Mucosa of stomach (tissue), 1 donor: ENCODE results near the gene ITSN1.

ENCODE experiments used
- H3K27me3 ChIP-seq: one replicate; pipeline ENCODE4 v1.7.0; 2013; ENCODE audit warnings: mild to moderate bottlenecking, low read length; ENCODE audit not compliant: control insufficient read depth, insufficient read depth
- H3K36me3 ChIP-seq: one replicate; pipeline ENCODE4 v1.7.0; 2013; ENCODE audit warnings: low read length; ENCODE audit not compliant: control insufficient read depth, insufficient read depth
- H3K4me1 ChIP-seq: one replicate; pipeline ENCODE4 v1.7.0; 2013; ENCODE audit warnings: mild to moderate bottlenecking, low read length; ENCODE audit not compliant: control insufficient read depth, insufficient read depth
- H3K4me3 ChIP-seq: one replicate; pipeline ENCODE4 v1.7.0; 2013; ENCODE audit warnings: low read length
- H3K9ac ChIP-seq: one replicate; pipeline ENCODE4 v1.7.0; 2013; ENCODE audit warnings: mild to moderate bottlenecking, low read length, moderate library complexity
- H3K9me3 ChIP-seq: one replicate; pipeline ENCODE4 v1.7.0; 2013; ENCODE audit warnings: mild to moderate bottlenecking, low read length, moderate library complexity; ENCODE audit not compliant: control insufficient read depth
- donor health status: Pancreatic carcinoma.

The ITSN1 gene

GRCh38 chr21:33815143-33815707 lies 172.9 kb downstream of the ITSN1 start:
- H3K9ac ChIP-seq: no peak overlapping the region
- no peak overlapping the region for H3K4me3 ChIP-seq
- no peaks in the 10 kb centered on the region for H3K9me3 ChIP-seq
- H3K4me1 ChIP-seq: peaks cover 11% of the 10 kb centered on the region
- H3K36me3 ChIP-seq: peaks cover 3% of the 10 kb centered on the region
- no peaks in the 10 kb centered on the region for H3K27me3 ChIP-seq

- Histone ChIP-seq H3K27me3 (no peaks in the 10 kb centered on the region), H3K9ac (no peak overlapping the region), H3K4me1 (peaks cover 5% of the 10 kb centered on the region), H3K9me3 (no peaks in the 10 kb centered on the region), H3K36me3 (peaks cover 3% of the 10 kb centered on the region), H3K4me3 (no peak overlapping the region)
Observed at GRCh38 chr21:33816174-33816573, 173.9 kb downstream of the ITSN1 start.

- no peaks in the 10 kb centered on the region for H3K27me3 ChIP-seq
- no peaks in the 10 kb centered on the region for H3K9me3 ChIP-seq
- H3K4me1 ChIP-seq: no peaks in the 10 kb centered on the region
- no peak overlapping the region for H3K9ac ChIP-seq
- H3K4me3 ChIP-seq: no peak overlapping the region
- peaks cover 3% of the 10 kb centered on the region for H3K36me3 ChIP-seq
Observed at GRCh38 chr21:33817138-33817537, 174.8 kb downstream of the ITSN1 start.

- H3K36me3 ChIP-seq: peaks cover 3% of the 10 kb centered on the region
- H3K4me1 ChIP-seq: no peaks in the 10 kb centered on the region
- H3K9me3 ChIP-seq: no peaks in the 10 kb centered on the region
- H3K27me3 ChIP-seq: no peaks in the 10 kb centered on the region
- H3K4me3 ChIP-seq: no peak overlapping the region
- H3K9ac ChIP-seq: no peak overlapping the region
Observed at GRCh38 chr21:33817663-33818451, 175.6 kb downstream of the ITSN1 start.

DNA sequence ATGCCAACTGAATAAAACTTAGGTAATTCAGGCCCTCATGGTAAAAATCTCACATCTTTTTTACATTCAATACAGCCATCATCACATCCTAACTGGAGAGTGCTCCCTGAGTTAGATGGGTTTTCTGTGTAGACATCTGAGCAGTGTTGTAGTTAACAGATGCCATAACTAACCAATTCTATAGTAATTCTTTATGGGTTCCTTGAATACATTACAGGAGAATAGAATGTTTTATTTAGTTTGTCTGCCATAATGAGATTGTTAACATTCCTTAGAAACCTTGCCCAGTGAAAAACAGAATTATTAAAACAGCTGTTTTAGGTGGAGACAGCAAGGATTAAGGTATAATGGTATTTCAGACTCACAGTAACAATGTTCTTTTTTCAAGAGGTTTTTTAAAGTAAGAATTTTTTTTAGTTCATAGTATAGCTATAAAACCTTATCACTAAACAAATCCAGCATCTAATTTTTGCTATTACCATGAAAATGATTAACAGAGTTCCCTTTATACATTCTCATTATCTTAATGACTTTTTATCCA lies 178.0 kb downstream of the ITSN1 start:
- H3K9me3 ChIP-seq: no peaks in the 10 kb centered on the region
- H3K9ac ChIP-seq: no peak overlapping the region
- H3K4me3 ChIP-seq: no peak overlapping the region
- H3K36me3 ChIP-seq: no peaks in the 10 kb centered on the region
- H3K27me3 ChIP-seq: no peaks in the 10 kb centered on the region
- H3K4me1 ChIP-seq: no peaks in the 10 kb centered on the region

- H3K9ac ChIP-seq: no peak overlapping the region
- H3K36me3 ChIP-seq: no peaks in the 10 kb centered on the region
- no peak overlapping the region for H3K4me3 ChIP-seq
- no peaks in the 10 kb centered on the region for H3K4me1 ChIP-seq
- H3K27me3 ChIP-seq: no peaks in the 10 kb centered on the region
- no peaks in the 10 kb centered on the region for H3K9me3 ChIP-seq
Observed at GRCh38 chr21:33820798-33821197, 178.5 kb downstream of the ITSN1 start.

- Histone ChIP-seq H3K4me1 (no peaks in the 10 kb centered on the region), H3K9me3 (no peaks in the 10 kb centered on the region), H3K4me3 (no peak overlapping the region), H3K36me3 (no peaks in the 10 kb centered on the region), H3K9ac (no peak overlapping the region), H3K27me3 (no peaks in the 10 kb centered on the region)
Observed at GRCh38 chr21:33821503-33822322, 179.4 kb downstream of the ITSN1 start.

DNA sequence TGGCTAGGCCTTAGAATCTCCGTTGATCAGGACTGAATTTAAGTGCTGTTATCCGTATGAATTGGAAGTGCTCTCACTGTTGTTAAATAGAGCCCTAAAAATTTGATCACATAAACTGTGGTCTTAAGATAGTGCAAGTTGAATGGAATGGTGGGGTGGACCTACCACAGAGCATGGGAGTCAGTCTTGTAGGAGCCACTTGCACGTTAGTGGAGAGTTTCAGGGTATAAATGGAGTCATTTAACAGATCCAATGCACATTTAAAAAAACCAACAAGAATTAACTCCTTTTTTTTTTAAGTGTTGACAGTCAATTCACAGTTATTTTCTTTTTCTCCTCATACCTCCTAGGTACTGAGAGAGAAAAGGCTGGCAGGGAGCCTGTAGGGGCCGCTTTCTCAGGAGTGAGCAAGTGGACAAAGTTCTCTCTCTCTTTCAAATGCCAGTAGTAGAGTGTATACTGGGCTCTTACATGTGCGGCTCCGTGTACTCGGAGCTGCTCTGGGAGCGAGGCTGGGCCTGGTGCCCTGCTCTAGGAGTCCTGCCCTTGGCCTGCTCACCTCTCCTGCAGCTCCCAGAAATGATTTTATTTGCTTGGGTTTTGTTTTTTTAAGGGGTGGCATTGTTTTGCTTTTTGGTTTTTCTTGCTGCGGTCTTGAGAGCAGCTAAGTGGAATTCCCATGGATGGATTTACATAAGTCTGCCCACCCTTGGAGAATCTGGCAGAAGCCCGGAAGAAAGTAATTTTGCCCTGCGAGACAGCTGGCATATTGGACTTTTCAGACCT lies 182.0 kb downstream of the ITSN1 start:
- no peak overlapping the region for H3K4me3 ChIP-seq
- H3K9ac ChIP-seq: no peak overlapping the region
- H3K36me3 ChIP-seq: no peaks in the 10 kb centered on the region
- no peaks in the 10 kb centered on the region for H3K4me1 ChIP-seq
- no peaks in the 10 kb centered on the region for H3K27me3 ChIP-seq
- H3K9me3 ChIP-seq: no peaks in the 10 kb centered on the region

- Histone ChIP-seq H3K36me3 (no peaks in the 10 kb centered on the region), H3K4me3 (no peak overlapping the region), H3K9me3 (no peaks in the 10 kb centered on the region), H3K9ac (no peak overlapping the region), H3K27me3 (no peaks in the 10 kb centered on the region), H3K4me1 (no peaks in the 10 kb centered on the region)
Observed at GRCh38 chr21:33825419-33825818, 183.1 kb downstream of the ITSN1 start.

- no peak overlapping the region for H3K4me3 ChIP-seq
- H3K9me3 ChIP-seq: no peaks in the 10 kb centered on the region
- H3K4me1 ChIP-seq: no peaks in the 10 kb centered on the region
- no peaks in the 10 kb centered on the region for H3K27me3 ChIP-seq
- no peak overlapping the region for H3K9ac ChIP-seq
- no peaks in the 10 kb centered on the region for H3K36me3 ChIP-seq
Observed at GRCh38 chr21:33825915-33826314, 183.6 kb downstream of the ITSN1 start.

GRCh38 chr21:33828083-33828482 lies 185.8 kb downstream of the ITSN1 start:
- H3K4me1 ChIP-seq: no peaks in the 10 kb centered on the region
- no peak overlapping the region for H3K4me3 ChIP-seq
- no peaks in the 10 kb centered on the region for H3K9me3 ChIP-seq
- no peaks in the 10 kb centered on the region for H3K27me3 ChIP-seq
- no peak overlapping the region for H3K9ac ChIP-seq
- H3K36me3 ChIP-seq: no peaks in the 10 kb centered on the region
